NB4 (cell line): Measurements from ENCODE around the gene SELENOI.
"Not testable (repeated sequence)": the region's sequence is repeated elsewhere in the genome, so short reads cannot be mapped to it uniquely, and the experiment has no call there.

Source experiments
- CTCF ChIP-seq: IDR thresholded peaks from one replicate; pipeline ENCODE4 v1.5.1; 2012; ENCODE audit warnings: low read depth, low read length
- MAX ChIP-seq: IDR thresholded peaks from 2 replicates; pipeline ENCODE4 v1.6.1; 2011; ENCODE audit warnings: low read depth, low read length
- MYC ChIP-seq: IDR thresholded peaks from 2 replicates; pipeline ENCODE4 v1.6.1; 2011; ENCODE audit warnings: low read depth, low read length
- POLR2A ChIP-seq: IDR thresholded peaks from 2 replicates; pipeline ENCODE4 v1.6.1; 2011; ENCODE audit warnings: mild to moderate bottlenecking; ENCODE audit not compliant: insufficient read length; ENCODE audit errors: extremely low read depth

GRCh38 chr2:26324479-26324878 lies 21.5 kb upstream of the SELENOI start:
- not testable (repeated sequence) for TF ChIP-seq CTCF, POLR2A, MAX, MYC
